H9 (cell line): ENCODE data around the gene LARGE1. TPM values are rescaled to one million over a fixed set of nuclear protein-coding genes. Genes with fewer than 3 reads are reported as not detected.
A peak's percentile ranks its signal among the peaks of the same experiment; 100 is the strongest.

Experiments
- DNase-seq: peaks from one replicate; pipeline ENCODE4 v3.0.0-alpha.2; 2017
- H2AFZ ChIP-seq: one replicate; pipeline ENCODE4 v1.6.1; 2013; ENCODE audit warnings: mild to moderate bottlenecking, low read length, control low read depth, moderate library complexity
- H2AK5ac ChIP-seq: 2 replicates; pipeline ENCODE4 v1.6.1; 2013; ENCODE audit warnings: low read length, control low read depth, mixed read lengths; ENCODE audit not compliant: insufficient read length
- H2BK120ac ChIP-seq: one replicate; pipeline ENCODE4 v1.6.1; 2013; ENCODE audit warnings: low read depth, mild to moderate bottlenecking, low read length, control low read depth, inconsistent platforms; ENCODE audit not compliant: poor library complexity, severe bottlenecking
- H2BK12ac ChIP-seq: 2 replicates; pipeline ENCODE4 v1.6.1; 2013; ENCODE audit warnings: low read length, control low read depth, mixed read lengths, low read depth; ENCODE audit not compliant: insufficient read length
- H2BK15ac ChIP-seq: 2 replicates; pipeline ENCODE4 v1.6.1; 2013; ENCODE audit warnings: low read depth, low read length, control low read depth
- H2BK20ac ChIP-seq: one replicate; pipeline ENCODE4 v1.6.1; 2013; ENCODE audit warnings: low read depth, mild to moderate bottlenecking, low read length, control low read depth, inconsistent platforms; ENCODE audit not compliant: poor library complexity, severe bottlenecking
- H2BK5ac ChIP-seq: 2 replicates; pipeline ENCODE4 v1.6.1; 2013; ENCODE audit warnings: low read length, control low read depth, mixed read lengths; ENCODE audit not compliant: insufficient read length
- H3K14ac ChIP-seq: 2 replicates; pipeline ENCODE4 v1.6.1; 2013; ENCODE audit warnings: low read length, control low read depth; ENCODE audit not compliant: insufficient read depth
- H3K18ac ChIP-seq: 2 replicates; pipeline ENCODE4 v1.6.1; 2013; ENCODE audit warnings: low read depth, mild to moderate bottlenecking, mixed read lengths, low read length, control low read depth; ENCODE audit not compliant: insufficient read length
- H3K23ac ChIP-seq: 2 replicates; pipeline ENCODE4 v1.6.1; 2013; ENCODE audit warnings: low read length, control low read depth, mixed read lengths, low read depth; ENCODE audit not compliant: insufficient read length
- H3K23me2 ChIP-seq: 2 replicates; pipeline ENCODE4 v1.6.1; 2013; ENCODE audit warnings: low read depth, mild to moderate bottlenecking, mixed read lengths, low read length, control low read depth; ENCODE audit not compliant: insufficient read length, poor library complexity, severe bottlenecking
- H3K27ac ChIP-seq: 2 replicates; pipeline ENCODE4 v1.5.1; 2013; ENCODE audit warnings: low read length, control low read depth, mixed read lengths, low read depth; ENCODE audit not compliant: insufficient read length
- H3K27me3 ChIP-seq: 2 replicates; pipeline ENCODE4 v1.6.1; 2013; ENCODE audit warnings: low read length, control low read depth, inconsistent platforms; ENCODE audit not compliant: insufficient read depth
- H3K4ac ChIP-seq: 2 replicates; pipeline ENCODE4 v1.6.1; 2013; ENCODE audit warnings: low read depth, mild to moderate bottlenecking, control low read depth, inconsistent platforms, low read length, moderate library complexity
- H3K4me1 ChIP-seq: 2 replicates; pipeline ENCODE4 v1.6.1; 2013; ENCODE audit warnings: low read length, control low read depth, inconsistent platforms; ENCODE audit not compliant: insufficient read depth
- H3K4me2 ChIP-seq: 2 replicates; pipeline ENCODE4 v1.6.1; 2013; ENCODE audit warnings: low read length, control low read depth, mixed read lengths; ENCODE audit not compliant: insufficient read length, insufficient read depth
- H3K56ac ChIP-seq: 2 replicates; pipeline ENCODE4 v1.6.1; 2013; ENCODE audit warnings: low read depth, mild to moderate bottlenecking, mixed read lengths, low read length, control low read depth; ENCODE audit not compliant: insufficient read length
- H3K79me1 ChIP-seq: 2 replicates; pipeline ENCODE4 v1.6.1; 2013; ENCODE audit warnings: low read depth, mild to moderate bottlenecking, moderate library complexity, low read length, control low read depth, inconsistent platforms; ENCODE audit not compliant: insufficient read depth, poor library complexity, severe bottlenecking
- H3K79me2 ChIP-seq: 2 replicates; pipeline ENCODE4 v1.6.1; 2013; ENCODE audit warnings: low read length, control low read depth, inconsistent platforms; ENCODE audit not compliant: insufficient read depth
- H3K9ac ChIP-seq: 2 replicates; pipeline ENCODE4 v1.6.1; 2013; ENCODE audit warnings: low read length, control low read depth, mixed read lengths; ENCODE audit not compliant: insufficient read length; ENCODE audit errors: extremely low read depth
- H3K9me3 ChIP-seq: one replicate; pipeline ENCODE4 v1.6.1; 2013; ENCODE audit warnings: low read depth, low read length, inconsistent platforms; ENCODE audit not compliant: control insufficient read depth
- H3T11ph ChIP-seq: one replicate; pipeline ENCODE4 v1.6.1; 2013; ENCODE audit warnings: mild to moderate bottlenecking, low read length, control low read depth, inconsistent platforms
- H4K20me1 ChIP-seq: one replicate; pipeline ENCODE4 v1.6.1; 2013; ENCODE audit not compliant: control insufficient read depth, insufficient read length, insufficient read depth
- H4K5ac ChIP-seq: 2 replicates; pipeline ENCODE4 v1.6.1; 2013; ENCODE audit warnings: low read depth, mild to moderate bottlenecking, mixed read lengths, low read length, control low read depth; ENCODE audit not compliant: insufficient read length
- H4K8ac ChIP-seq: replicated peaks from 2 replicates; pipeline ENCODE4 v1.6.1; 2013; ENCODE audit warnings: low read length, control low read depth, mixed read lengths, low read depth; ENCODE audit not compliant: insufficient read length
- H4K91ac ChIP-seq: 2 replicates; pipeline ENCODE4 v1.6.1; 2013; ENCODE audit warnings: low read depth, mild to moderate bottlenecking, moderate library complexity, mixed read lengths, low read length, control low read depth; ENCODE audit not compliant: insufficient read length
- H3K27ac Mint-ChIP-seq, 3 experiments: 2 replicates in 2 of 3; 3 replicates in 1 of 3; pipeline ENCODE4 v1.8.0; 2020 to 2021; ENCODE audit warnings: mixed read lengths in 3 of 3, mild to moderate bottlenecking in 1 of 3, moderate library complexity in 1 of 3
- H3K27me3 Mint-ChIP-seq: 2 replicates; pipeline ENCODE4 v1.8.0; 2021; ENCODE audit warnings: low read depth, mild to moderate bottlenecking, moderate library complexity, mixed read lengths
- H3K36me3 Mint-ChIP-seq, 3 experiments: 2 replicates in 2 of 3; 3 replicates in 1 of 3; pipeline ENCODE4 v1.8.0; 2020 to 2021; ENCODE audit warnings: low read depth in 3 of 3, mixed read lengths in 3 of 3; ENCODE audit not compliant: insufficient read depth in 1 of 3
- H3K4me1 Mint-ChIP-seq, 2 experiments: 2 replicates each; pipeline ENCODE4 v1.8.0; 2020; ENCODE audit warnings: mixed read lengths in 2 of 2
- H3K4me3 Mint-ChIP-seq, 2 experiments: 2 replicates in 1 of 2; 3 replicates in 1 of 2; pipeline ENCODE4 v1.8.0; 2020 to 2021; ENCODE audit warnings: mild to moderate bottlenecking in 2 of 2, mixed read lengths in 2 of 2, moderate library complexity in 1 of 2
- H3K9me3 Mint-ChIP-seq, 2 experiments: 2 replicates in 1 of 2; 3 replicates in 1 of 2; pipeline ENCODE4 v1.8.0; 2020; ENCODE audit warnings: mild to moderate bottlenecking in 2 of 2, mixed read lengths in 2 of 2, moderate library complexity in 1 of 2
- CTCF ChIP-seq: fragments of 200-600 bp; sonication (generic); conservative IDR thresholded peaks from 3 replicates; pipeline ENCODE4 v1.8.0; 2021; ENCODE audit warnings: antibody characterized with exemption, mild to moderate bottlenecking
- WGBS: extraction: QIAGEN DNeasy Blood & Tissue Kit; methylation state at CpG from one replicate; pipeline ENCODE4 v1.1.7; 2013; ENCODE audit warnings: missing lambda C conversion rate, low lambda C conversion rate, mixed read lengths; ENCODE audit not compliant: insufficient read length; ENCODE audit errors: extremely low coverage; 5-methylcytosine and 5-hydroxymethylcytosine counted together
- total RNA-seq: library from RNA; stranded (reverse); gene quantifications from 2 replicates; pipeline ENCODE4 v1.2.1, GENCODE V29; 2021

LARGE1 gene
- total RNA-seq, 1 experiment from 2014 or later, result 43.5 TPM

GRCh38 chr22:33717694-33718396 is 202.4 kb downstream of the LARGE1 start:
- Mint-ChIP-seq H3K4me3 (no peak overlapping the region), H3K27me3 (no peaks in the 10 kb centered on the region; the same call in 1 of the 2 replicates), H3K4me1 (peaks cover 5% of the 10 kb centered on the region in 2 experiments; a peak in 2 of 4 replicates), H3K27ac (no peak overlapping the region), H3K36me3 (peaks cover 36 to 44% (median 38%) of the 10 kb centered on the region in 3 experiments), H3K9me3 (peaks cover 8 to 33% of the 10 kb centered on the region in 2 experiments; a peak in 4 of 5 replicates)
- no peak overlapping the region for H3K56ac ChIP-seq
- no peaks in the 10 kb centered on the region for H4K20me1 ChIP-seq
- H2BK120ac ChIP-seq, result no peak overlapping the region
- peak overlapping the region; percentile 23 for H2AK5ac ChIP-seq
- H3K9ac ChIP-seq, result no peak overlapping the region
- no peak overlapping the region for H4K5ac ChIP-seq
- H3K79me1 ChIP-seq, result peaks cover 7% of the 10 kb centered on the region
- H2BK5ac ChIP-seq, result no peak overlapping the region
- no peak overlapping the region for H3K14ac ChIP-seq
- H3T11ph ChIP-seq, result no peak overlapping the region
- no peak overlapping the region for H3K4ac ChIP-seq
- H4K91ac ChIP-seq, result no peak overlapping the region
- peaks cover 5% of the 10 kb centered on the region for H3K9me3 ChIP-seq
- TF ChIP-seq CTCF, result no peak
- no CpG with 5 or more reads among the region's 5 CpGs for WGBS
- H3K18ac ChIP-seq, result no peak overlapping the region
- no peak overlapping the region for H4K8ac ChIP-seq
- H3K4me1 ChIP-seq, result no peaks in the 10 kb centered on the region
- H3K79me2 ChIP-seq, result peaks cover 4% of the 10 kb centered on the region; the same call in 1 of the 2 replicates
- H3K27me3 ChIP-seq, result no peaks in the 10 kb centered on the region
- no peak for DNase-seq
- H3K4me2 ChIP-seq, result no peak overlapping the region
- no peak overlapping the region for H2BK15ac ChIP-seq
- no peaks in the 10 kb centered on the region for H3K23me2 ChIP-seq
- H3K27ac ChIP-seq, result no peak overlapping the region
- no peak overlapping the region for H2BK12ac ChIP-seq
- H2BK20ac ChIP-seq, result no peak overlapping the region
- H3K23ac ChIP-seq, result no peak overlapping the region
- no peak overlapping the region for H2AFZ ChIP-seq
